PC-3 (cell line): ENCODE measurements around the gene VEGFA. TPM values are rescaled to one million over a fixed set of nuclear protein-coding genes. Genes with fewer than 3 reads are reported as not detected.

Source experiments
- ATAC-seq: fragments of 200-7000 bp; cut with Tn5 transposase; 2 replicates; pipeline ENCODE4 v1.9.1; 2020; ENCODE audit warnings: mild to moderate bottlenecking, moderate library complexity
- BruUV-seq: library from RNA; stranded (reverse); fragments of 400-500 nt; replicated peaks from 2 replicates; lab custom pipeline; 2021; lab: Mats Ljungman, UMichigan
- CTCF ChIA-PET: fragments of 300-600 bp; sonication (Branson Sonifier 250); formaldehyde crosslinking; loops from one replicate; lab custom pipeline; 2022; ENCODE audit warnings: antibody characterized with exemption; lab: Charles Lee
- POLR2A ChIA-PET: fragments of 300-600 bp; sonication (Branson Sonifier 250); formaldehyde crosslinking; loops from one replicate; lab custom pipeline; 2022; ENCODE audit warnings: antibody characterized with exemption; ENCODE audit not compliant: unreplicated experiment; lab: Charles Lee
- DNase-seq: peaks from one replicate; pipeline ENCODE4 v3.0.0-alpha.2; 2015
- H2AFZ ChIP-seq: fragments of 300-600 bp; sonication (generic); 2 replicates; pipeline ENCODE4 v1.6.0; 2016; ENCODE audit warnings: antibody characterized with exemption, low read length
- H3F3A ChIP-seq: fragments of 300-600 bp; sonication (generic); one replicate; pipeline ENCODE4 v1.6.0; 2017; ENCODE audit warnings: antibody characterized with exemption, low read length, control low read depth, mild to moderate bottlenecking; ENCODE audit not compliant: unreplicated experiment
- H3K27ac ChIP-seq: fragments of 300-600 bp; sonication (generic); 2 replicates; pipeline ENCODE4 v1.5.1; 2016; ENCODE audit warnings: mild to moderate bottlenecking, low read length
- H3K27me3 ChIP-seq: fragments of 300-600 bp; sonication (generic); 2 replicates; pipeline ENCODE4 v1.6.1; 2016; ENCODE audit warnings: low read length, mixed read lengths
- H3K36me3 ChIP-seq: fragments of 300-600 bp; sonication (generic); 2 replicates; pipeline ENCODE4 v1.6.1; 2016; ENCODE audit warnings: low read depth, mixed run types, low read length, mixed read lengths
- H3K4me1 ChIP-seq: fragments of 300-600 bp; sonication (generic); 2 replicates; pipeline ENCODE4 v1.5.1; 2016; ENCODE audit warnings: low read length; ENCODE audit not compliant: insufficient read depth
- H3K4me2 ChIP-seq: fragments of 300-600 bp; sonication (generic); 2 replicates; pipeline ENCODE4 v1.6.0; 2016; ENCODE audit warnings: low read length
- H3K4me3 ChIP-seq: fragments of 300-600 bp; sonication (generic); 2 replicates; pipeline ENCODE4 v1.5.1; 2016; ENCODE audit warnings: mild to moderate bottlenecking, low read length, mixed read lengths
- H3K79me2 ChIP-seq: fragments of 300-600 bp; sonication (generic); 2 replicates; pipeline ENCODE4 v1.6.1; 2017; ENCODE audit warnings: low read length, mixed read lengths
- H3K9ac ChIP-seq: fragments of 300-600 bp; sonication (generic); 2 replicates; pipeline ENCODE4 v1.6.0; 2016; ENCODE audit warnings: mild to moderate bottlenecking, low read length
- H3K9me2 ChIP-seq: fragments of 300-600 bp; sonication (generic); replicated peaks from 2 replicates; pipeline ENCODE4 v1.6.1; 2016; ENCODE audit warnings: mixed run types, low read length, mixed read lengths
- H3K9me3 ChIP-seq: fragments of 300-600 bp; sonication (generic); 2 replicates; pipeline ENCODE4 v1.6.1; 2016; ENCODE audit warnings: low read length, mixed read lengths
- H4K20me1 ChIP-seq: fragments of 300-600 bp; sonication (generic); 2 replicates; pipeline ENCODE4 v1.6.1; 2016; ENCODE audit warnings: low read length, mixed read lengths
- EZH2 ChIP-seq: fragments of 300-600 bp; sonication (generic); IDR thresholded peaks from one replicate; pipeline ENCODE4 v1.6.1; 2017; ENCODE audit warnings: antibody characterized with exemption, mild to moderate bottlenecking, low read length; ENCODE audit not compliant: unreplicated experiment
- EZH2phosphoT487 ChIP-seq: fragments of 300-600 bp; sonication (generic); IDR thresholded peaks from 2 replicates; pipeline ENCODE4 v1.6.1; 2018; ENCODE audit warnings: mild to moderate bottlenecking, antibody characterized with exemption, low read length, borderline replicate concordance
- intact Hi-C: fragments of 100-400 bp; cut with micrococcal nuclease; formaldehyde crosslinking; loops from 2 replicates; pipeline ENCODE4 v1.9.0; 2023
- total RNA-seq: library from RNA; depleted of rRNA; stranded (reverse); fragments of >200 nt; gene quantifications from 2 replicates; pipeline ENCODE4 v1.2.3, GENCODE V29; 2014
- TF ChIP-seq, protein P1 (sequence below): fragments of 300-600 bp; sonication (generic); conservative IDR thresholded peaks from 2 replicates; pipeline ENCODE4 v1.5.1; 2017; ENCODE audit warnings: antibody characterized with exemption, low read depth, mild to moderate bottlenecking, low read length

Gene VEGFA
- total RNA-seq, 1 experiment from 2014 or later, result 146 TPM

GRCh38 chr6:43793875-43794242, 23.8 kb downstream of the VEGFA start:
- BruUV-seq, result no TSS peak

GRCh38 chr6:43795421-43795820, 25.4 kb downstream of the VEGFA start:
- H3K27me3 ChIP-seq, result no peaks in the 10 kb centered on the region
- H3K4me1 ChIP-seq, result peaks cover 25% of the 10 kb centered on the region
- BruUV-seq, result no TSS peak
- H3K9me3 ChIP-seq, result no peaks in the 10 kb centered on the region
- ChIA-PET POLR2A (no interaction called here), CTCF (no interaction called here)
- TF ChIP-seq EZH2 (no peak), EZH2phosphoT487 (no peak)
- TF ChIP-seq, protein P1, sequence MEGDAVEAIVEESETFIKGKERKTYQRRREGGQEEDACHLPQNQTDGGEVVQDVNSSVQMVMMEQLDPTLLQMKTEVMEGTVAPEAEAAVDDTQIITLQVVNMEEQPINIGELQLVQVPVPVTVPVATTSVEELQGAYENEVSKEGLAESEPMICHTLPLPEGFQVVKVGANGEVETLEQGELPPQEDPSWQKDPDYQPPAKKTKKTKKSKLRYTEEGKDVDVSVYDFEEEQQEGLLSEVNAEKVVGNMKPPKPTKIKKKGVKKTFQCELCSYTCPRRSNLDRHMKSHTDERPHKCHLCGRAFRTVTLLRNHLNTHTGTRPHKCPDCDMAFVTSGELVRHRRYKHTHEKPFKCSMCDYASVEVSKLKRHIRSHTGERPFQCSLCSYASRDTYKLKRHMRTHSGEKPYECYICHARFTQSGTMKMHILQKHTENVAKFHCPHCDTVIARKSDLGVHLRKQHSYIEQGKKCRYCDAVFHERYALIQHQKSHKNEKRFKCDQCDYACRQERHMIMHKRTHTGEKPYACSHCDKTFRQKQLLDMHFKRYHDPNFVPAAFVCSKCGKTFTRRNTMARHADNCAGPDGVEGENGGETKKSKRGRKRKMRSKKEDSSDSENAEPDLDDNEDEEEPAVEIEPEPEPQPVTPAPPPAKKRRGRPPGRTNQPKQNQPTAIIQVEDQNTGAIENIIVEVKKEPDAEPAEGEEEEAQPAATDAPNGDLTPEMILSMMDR, result no peak
- intact Hi-C loops, result no loop called here
- no peak overlapping the region for H3K4me2 ChIP-seq
- no peak overlapping the region for H3K4me3 ChIP-seq
- no peaks in the 10 kb centered on the region for H4K20me1 ChIP-seq
- DNase-seq (no peak), ATAC-seq (no peak)
- H3K36me3 ChIP-seq, result no peaks in the 10 kb centered on the region
- no peaks in the 10 kb centered on the region for H3K9me2 ChIP-seq
- no peaks in the 10 kb centered on the region for H3F3A ChIP-seq
- no peak overlapping the region for H3K9ac ChIP-seq
- no peak overlapping the region for H3K27ac ChIP-seq
- H3K79me2 ChIP-seq, result no peaks in the 10 kb centered on the region
- no peak overlapping the region for H2AFZ ChIP-seq

More at GRCh38 chr6:43793875-43794242, 23.8 kb downstream of the VEGFA start:
- intact Hi-C loops, result no loop called here
- Histone ChIP-seq H3K9me2 (no peaks in the 10 kb centered on the region), H4K20me1 (no peaks in the 10 kb centered on the region), H3K9ac (no peak overlapping the region), H3K36me3 (no peaks in the 10 kb centered on the region), H3K4me1 (peaks cover 16% of the 10 kb centered on the region), H3K27ac (no peak overlapping the region), H3K4me3 (no peak overlapping the region), H2AFZ (no peak overlapping the region), H3F3A (no peaks in the 10 kb centered on the region), H3K27me3 (no peaks in the 10 kb centered on the region), H3K9me3 (no peaks in the 10 kb centered on the region), H3K4me2 (no peak overlapping the region), H3K79me2 (no peaks in the 10 kb centered on the region)
- ATAC-seq (no peak), DNase-seq (no peak)
- ChIA-PET CTCF (no interaction called here), POLR2A (interaction anchor here (0.6 kb wide), 1 partner anchor 159 kb away, joined by 5 read pairs; the partner anchor contains the start of gene MAD2L1BP)
- TF ChIP-seq, protein P1, result no peak
- TF ChIP-seq EZH2 (no peak), EZH2phosphoT487 (no peak)

GRCh38 chr6:43796168-43796567, 26.2 kb downstream of the VEGFA start:
- Histone ChIP-seq H3F3A (no peaks in the 10 kb centered on the region), H3K9ac (no peak overlapping the region), H2AFZ (no peak overlapping the region), H3K4me3 (no peak overlapping the region), H3K27ac (no peak overlapping the region), H3K36me3 (no peaks in the 10 kb centered on the region), H4K20me1 (no peaks in the 10 kb centered on the region), H3K79me2 (no peaks in the 10 kb centered on the region), H3K4me2 (no peak overlapping the region), H3K9me2 (no peaks in the 10 kb centered on the region), H3K9me3 (no peaks in the 10 kb centered on the region), H3K27me3 (no peaks in the 10 kb centered on the region), H3K4me1 (peaks cover 25% of the 10 kb centered on the region)
- intact Hi-C loops, result loop anchor here (2.0 kb wide), 1 partner anchor 25 kb away; the partner anchor contains the start of gene VEGFA
- CTCF ChIA-PET, result no interaction called here
- POLR2A ChIA-PET, result no interaction called here
- TF ChIP-seq, protein P1, result no peak
- TF ChIP-seq EZH2phosphoT487 (no peak), EZH2 (no peak)
- no TSS peak for BruUV-seq
- DNase-seq, result no peak
- no peak for ATAC-seq
